Adipose tissue (tissue), 3 donors: ENCODE data around the gene NPC2. TPM values are rescaled to one million over a fixed set of nuclear protein-coding genes. Genes with fewer than 3 reads are reported as not detected.

Experiments used
- H3K27ac ChIP-seq: one replicate; pipeline ENCODE4 v1.5.1; 2013; ENCODE audit warnings: low read depth, low read length
- WGBS, 3 donors: extraction: QIAGEN DNeasy Blood & Tissue Kit; methylation state at CpG; one replicate each; pipeline ENCODE4 v1.1.7; 2013; 5-methylcytosine and 5-hydroxymethylcytosine counted together
- polyA plus RNA-seq, 3 donors: library from polyadenylated mRNA; stranded (reverse); fragments of 200-250 nt; gene quantifications; one replicate each; pipeline ENCODE4 v1.2.3, GENCODE V29; 2013
- donor health status: healthy with polysubstance abuse.
- donor health status: Bipolar disorder and iron deficiency.
- donor health status: healthy.

The NPC2 gene
- polyA plus RNA-seq, 3 donors: 73.2 to 238 (median 230) TPM

DNA sequence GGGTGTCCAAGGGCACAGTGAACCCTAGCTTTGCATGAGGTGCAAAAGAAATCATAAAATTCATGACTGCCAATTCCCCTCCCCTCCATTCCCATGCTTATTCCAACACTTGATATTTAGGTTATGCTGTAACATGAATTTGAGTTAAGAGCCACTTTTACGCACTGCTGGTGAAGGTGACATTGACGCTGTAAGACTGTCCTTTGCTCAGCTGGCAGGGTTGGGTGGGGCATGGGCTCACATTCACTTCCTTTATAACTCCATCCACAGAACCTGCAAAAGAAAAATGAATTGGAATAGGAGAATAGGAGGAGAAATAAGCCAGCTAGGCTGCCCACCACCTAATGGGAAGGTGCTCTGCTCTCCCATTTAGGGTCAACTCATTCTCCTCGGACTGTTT, 6.9 kb downstream of the NPC2 start:
- WGBS, 3 donors: 87 to 96% (median 88%) methylated on average over 3 of the region's 3 CpGs
- H3K27ac ChIP-seq: no peak overlapping the region

DNA sequence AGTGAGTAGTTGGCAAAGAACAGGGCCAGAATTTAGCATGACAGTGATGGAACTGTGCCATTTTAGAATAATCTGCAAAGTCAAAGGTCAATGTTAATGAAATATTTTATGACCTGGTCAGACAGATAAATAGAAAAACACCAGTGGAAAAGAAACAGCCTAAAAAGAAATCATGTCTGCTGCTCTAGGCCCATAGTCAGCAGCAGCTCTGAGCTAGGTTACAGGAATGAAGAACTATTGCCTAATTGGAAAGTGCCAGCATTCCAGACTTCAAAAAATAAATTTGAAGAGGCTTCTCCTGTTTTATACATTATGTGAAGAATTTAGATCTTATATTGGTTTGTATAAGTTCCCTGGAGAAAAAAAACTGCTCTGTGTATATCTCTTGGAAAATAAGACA, 9.8 kb downstream of the NPC2 start:
- H3K27ac ChIP-seq: no peak overlapping the region

DNA sequence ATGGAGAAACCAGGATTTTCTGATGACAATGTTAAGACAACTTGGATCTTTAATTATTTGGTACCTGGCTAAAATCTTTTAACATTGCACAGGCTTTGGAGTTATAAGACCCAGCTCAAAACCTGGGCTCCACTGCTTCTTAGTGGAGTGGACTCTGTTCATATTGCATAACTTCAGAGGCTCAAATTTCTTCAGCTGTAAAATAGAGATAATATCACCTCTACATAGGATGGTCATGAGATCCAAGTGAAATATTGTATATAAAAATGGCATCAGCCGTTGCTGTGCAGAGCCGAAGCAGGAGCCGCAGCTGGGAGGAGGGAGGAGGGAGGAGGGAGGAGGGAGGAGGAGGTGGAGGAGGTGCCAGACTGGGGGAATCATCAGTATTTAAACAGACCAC, 10.5 kb downstream of the NPC2 start:
- 81 to 93% (median 89%) methylated on average over 3 of the region's 3 CpGs for WGBS, 3 donors
- H3K27ac ChIP-seq: no peak overlapping the region

DNA sequence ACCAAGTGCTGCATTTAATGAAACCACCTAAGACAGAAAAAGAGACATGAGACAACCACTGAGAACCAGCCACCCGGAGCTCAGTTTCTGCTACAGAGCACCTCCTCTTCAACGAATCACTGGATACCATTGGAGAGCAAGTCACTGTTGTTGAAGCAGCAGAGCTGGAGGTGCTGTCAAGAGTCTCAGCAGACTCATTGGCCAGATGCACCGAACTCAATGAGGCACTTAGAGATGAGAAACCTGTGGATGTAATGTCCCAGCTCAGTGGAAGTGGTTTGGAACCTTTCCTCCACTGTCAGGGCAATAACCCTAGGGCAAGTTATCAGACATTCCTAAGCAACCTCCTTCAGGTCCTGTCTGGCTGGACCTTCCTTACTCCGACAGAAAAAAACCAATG, 13.1 kb downstream of the NPC2 start:
- no peak overlapping the region for H3K27ac ChIP-seq
- 76 to 82% (median 81%) methylated on average over 4 of the region's 4 CpGs for WGBS, 3 donors

DNA sequence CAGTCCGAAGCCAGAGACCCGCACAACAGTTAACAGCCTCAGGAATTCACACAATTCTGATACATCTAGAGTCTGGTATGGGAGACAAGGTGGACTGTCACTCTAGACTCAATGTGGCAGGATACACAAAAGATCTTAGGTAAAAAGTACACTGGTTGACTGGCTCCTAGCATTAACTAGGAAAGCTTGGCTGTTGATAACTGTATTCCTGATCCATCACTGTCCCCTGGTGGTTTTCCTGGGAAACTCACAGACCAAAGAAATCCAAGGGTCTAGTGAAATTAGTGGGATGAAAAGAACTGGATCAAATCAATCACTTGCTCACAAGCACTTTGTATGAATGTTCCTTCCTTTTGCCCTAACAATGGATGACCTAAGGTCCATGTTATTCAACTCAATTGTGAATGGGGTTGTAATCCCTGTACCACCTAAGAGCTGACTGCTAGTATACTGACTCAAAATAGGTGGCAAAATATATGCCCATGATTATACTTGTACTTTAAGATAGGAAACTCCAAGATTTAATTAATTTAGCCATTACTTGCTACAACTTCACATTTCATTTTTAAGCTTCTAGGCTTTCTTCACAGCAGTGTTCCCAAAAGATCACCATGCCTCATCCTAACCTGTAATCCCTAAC, 14.0 kb downstream of the NPC2 start:
- WGBS, 3 donors: 94 to 98% (median 97%) methylated on average over 2 of the region's 2 CpGs

DNA sequence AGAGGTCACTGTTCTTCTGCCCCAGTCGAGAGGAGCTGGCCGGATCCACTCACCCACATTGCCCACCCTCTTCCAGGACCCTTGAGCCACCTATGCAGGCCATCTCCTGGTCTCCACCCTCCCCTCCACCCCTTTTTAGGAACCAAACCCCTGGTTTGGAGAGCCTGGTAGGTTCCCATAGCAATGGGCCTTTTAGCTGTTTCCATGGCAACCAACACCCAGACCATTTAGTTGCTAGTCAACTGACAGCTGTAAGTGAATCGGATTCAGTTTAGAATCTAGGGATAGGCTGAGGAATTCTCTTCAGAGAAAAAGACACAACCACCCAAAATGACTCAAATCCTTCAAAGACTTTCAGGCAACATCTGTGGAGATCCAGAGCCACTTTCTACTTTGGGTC, 16.5 kb downstream of the NPC2 start:
- 91 to 98% (median 91%) methylated on average over 3 of the region's 3 CpGs for WGBS, 3 donors

More for the DNA sequence above, 14.0 kb downstream of the NPC2 start:
- H3K27ac ChIP-seq: no peak overlapping the region

DNA sequence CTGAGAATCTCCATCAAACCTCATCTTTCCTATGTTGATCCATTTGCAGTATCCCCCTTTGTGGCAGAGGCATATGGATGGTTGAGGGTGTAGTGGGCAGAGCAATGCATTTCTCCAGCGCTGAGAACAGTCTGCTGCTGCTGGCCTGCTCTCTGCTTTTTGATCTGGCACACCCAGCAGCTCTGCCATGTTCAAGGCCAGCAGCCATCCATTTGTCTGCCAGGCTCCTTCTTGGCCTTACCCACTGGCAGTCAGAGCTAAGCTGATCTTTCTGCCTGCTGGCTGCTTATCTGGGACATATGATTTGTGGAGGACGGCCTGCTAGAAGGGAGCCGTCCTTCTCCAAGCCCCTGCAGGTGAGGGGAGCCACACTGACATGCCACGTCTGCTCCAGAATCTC, 17.0 kb downstream of the NPC2 start:
- WGBS, 3 donors: 45 to 90% (median 88%) methylated on average over 4 of the region's 4 CpGs
- no peak overlapping the region for H3K27ac ChIP-seq

More for the DNA sequence above, 16.5 kb downstream of the NPC2 start:
- H3K27ac ChIP-seq: no peak overlapping the region

DNA sequence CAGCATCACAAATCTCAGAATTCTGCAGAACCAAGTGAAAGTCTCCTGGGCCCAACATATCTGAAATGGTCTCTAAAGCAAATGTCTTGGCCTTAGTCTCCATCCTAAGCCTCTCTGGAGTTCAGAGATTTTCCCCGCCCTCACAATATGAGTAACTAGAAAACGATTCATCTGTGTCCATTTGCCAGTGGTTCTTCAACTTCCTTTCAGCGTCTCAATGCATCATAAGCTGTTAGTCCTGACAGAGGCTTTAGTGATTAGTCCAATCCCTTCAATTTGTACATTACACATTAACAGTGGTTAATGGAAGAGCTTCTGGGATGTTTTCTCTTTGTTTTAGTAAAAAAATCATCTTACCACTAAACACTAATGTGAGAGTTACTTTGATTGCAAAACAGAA, 17.4 kb downstream of the NPC2 start:
- WGBS, 3 donors: 54 to 74% (median 61%) methylated on average over 3 of the region's 3 CpGs

DNA sequence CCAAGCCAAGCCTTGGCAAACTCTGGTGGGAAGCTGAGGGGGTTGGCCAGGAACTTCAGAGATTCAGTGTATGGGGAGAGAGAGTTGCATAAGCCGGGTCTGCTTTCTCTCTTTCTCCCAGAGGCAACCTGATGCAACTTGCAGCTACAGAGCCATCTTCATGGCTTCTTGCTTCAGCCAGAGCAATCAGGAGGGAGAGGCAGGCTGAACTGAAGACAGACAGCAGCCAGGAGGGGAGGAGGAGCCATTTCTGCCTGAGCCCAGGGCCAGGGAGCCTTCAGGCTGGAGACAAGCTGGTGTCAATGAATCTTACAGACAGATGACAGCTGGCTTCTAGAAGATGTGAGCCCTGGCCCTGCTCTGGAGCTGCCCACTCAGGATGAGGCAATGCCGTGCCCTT, 18.7 kb downstream of the NPC2 start:
- H3K27ac ChIP-seq: no peak overlapping the region
- WGBS, 3 donors: 69 to 88% (median 79%) methylated on average over 2 of the region's 2 CpGs

More for the DNA sequence above, 17.4 kb downstream of the NPC2 start:
- H3K27ac ChIP-seq: no peak overlapping the region

DNA sequence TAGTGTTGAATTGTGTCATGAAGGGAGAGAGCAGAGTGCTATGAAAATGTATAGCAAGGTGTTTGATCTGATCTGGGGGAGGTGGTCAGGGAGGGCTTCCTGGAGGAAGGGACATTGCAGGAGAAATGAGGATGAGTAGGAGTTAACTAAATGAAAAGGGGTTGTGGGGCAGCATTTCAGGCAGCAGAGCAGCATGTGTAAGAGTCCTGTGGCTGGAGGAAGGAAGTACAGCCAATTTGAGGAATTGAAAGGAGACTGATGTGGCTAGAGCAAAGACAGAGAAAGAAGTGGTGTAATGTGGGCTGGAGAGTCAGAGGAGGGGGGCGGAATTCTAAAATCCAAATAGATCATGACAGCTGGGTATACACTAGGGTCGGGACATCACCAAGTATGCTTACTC, 20.5 kb downstream of the NPC2 start:
- WGBS, 3 donors: 81 to 93% (median 82%) methylated on average over 2 of the region's 2 CpGs
- no peak overlapping the region for H3K27ac ChIP-seq

DNA sequence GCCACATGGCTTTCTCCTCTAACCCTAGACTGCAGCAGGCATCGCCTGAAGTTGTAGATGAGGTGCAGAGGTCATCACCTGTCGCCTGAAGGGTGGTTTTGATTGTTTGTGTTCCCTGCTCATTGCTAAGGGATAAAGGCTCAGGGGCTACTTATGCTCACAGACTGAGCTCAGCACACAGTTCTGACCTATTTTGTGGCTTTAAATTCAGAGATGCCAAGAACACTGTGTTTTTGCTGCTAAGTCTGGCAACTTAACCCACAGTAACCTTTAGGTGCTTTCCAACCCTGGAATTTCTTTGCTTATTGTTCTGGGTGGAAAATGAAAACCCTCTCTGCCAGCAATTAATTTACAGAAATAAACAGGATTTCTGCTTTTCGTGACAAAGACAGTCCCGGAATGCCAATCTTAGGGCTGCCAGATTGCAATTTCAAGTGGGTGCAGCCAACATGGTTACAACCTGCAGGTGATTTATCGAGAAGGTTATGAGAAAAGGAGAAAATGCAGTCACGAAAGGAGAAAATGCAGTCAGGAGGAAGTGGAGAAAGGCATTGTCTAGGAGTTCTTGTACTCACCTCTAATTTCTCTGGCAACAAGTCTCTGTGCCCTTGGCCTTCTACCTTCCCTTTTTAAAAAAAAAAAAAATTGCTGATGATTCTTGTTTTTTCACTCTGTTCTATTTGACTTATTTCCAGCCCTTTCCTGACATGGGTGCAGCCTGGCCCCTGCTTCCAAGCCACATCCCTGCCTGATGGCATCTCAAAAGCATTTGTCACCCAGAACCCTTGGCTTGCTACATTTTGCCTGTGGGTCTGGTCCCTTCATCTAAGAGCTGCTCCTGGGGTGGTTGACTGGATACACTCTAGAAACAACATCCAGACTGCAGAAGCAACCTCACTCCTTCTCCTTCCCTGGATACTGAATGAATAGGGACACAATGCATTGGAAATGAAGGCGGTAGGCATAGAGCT, 23.3 kb downstream of the NPC2 start:
- H3K27ac ChIP-seq: no peak overlapping the region
- 75 to 81% (median 76%) methylated on average over 7 of the region's 7 CpGs for WGBS, 3 donors

DNA sequence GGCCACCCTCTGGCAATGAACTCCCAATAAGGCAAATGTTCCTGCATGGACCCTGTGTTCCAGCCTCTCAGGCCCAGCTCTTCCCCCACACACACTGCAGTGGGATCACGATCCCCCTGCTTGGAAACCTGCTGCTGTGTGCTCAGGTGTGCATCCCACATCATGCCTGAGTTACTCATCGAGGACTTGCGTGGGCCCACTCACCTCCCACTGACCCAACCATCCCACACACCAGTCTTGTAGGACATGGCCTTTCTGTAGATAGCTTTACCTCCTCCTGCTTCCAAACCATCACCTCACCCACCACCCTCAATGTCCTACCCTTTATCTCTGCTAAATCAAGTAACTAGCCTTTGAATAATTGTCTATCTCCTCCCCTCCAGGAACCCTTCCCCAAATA, 24.6 kb downstream of the NPC2 start:
- WGBS, 3 donors: 90 to 96% (median 91%) methylated on average over 3 of the region's 3 CpGs
- no peak overlapping the region for H3K27ac ChIP-seq

DNA sequence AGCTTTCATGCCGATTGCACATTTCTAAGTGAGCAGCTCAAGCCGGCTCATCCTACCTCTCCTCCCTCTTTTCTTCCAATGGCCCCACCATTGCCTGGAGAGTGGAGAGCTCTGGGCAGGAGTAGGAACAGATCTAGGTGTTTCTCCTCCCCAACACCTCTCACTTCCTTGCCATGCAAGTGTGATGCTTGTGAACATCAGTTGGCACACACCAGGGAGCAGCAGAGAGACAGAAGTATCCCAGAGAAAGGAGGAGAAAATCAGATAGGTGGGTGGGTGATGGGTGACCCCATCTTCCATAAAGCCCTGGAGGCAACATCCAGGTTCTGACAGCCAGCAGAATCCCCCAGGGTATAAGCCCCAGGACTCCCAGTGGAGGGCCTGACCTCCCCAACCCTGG, 27.8 kb downstream of the NPC2 start:
- 81 to 100% (median 100%) methylated on average over 2 of the region's 2 CpGs for WGBS, 3 donors
- H3K27ac ChIP-seq: no peak overlapping the region

DNA sequence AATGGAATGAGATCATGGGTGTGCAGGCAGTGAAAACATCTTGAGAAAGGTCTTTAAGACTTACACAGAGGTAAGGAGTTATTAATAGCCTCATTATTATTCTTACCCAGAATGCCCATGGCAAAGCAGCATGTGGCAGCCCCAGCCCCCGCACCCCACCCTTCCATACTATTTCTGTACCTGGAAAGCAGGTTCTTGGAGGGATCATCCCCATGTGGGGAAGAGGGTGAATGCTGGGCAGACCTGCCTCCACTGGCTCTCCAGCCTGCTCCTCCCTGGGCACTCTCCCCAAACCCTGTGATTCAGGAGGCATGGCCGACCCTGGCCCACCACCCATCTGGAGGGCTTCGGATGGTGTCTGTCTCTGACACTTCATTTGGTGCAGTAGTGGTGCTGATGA, 28.3 kb downstream of the NPC2 start:
- 87 to 95% (median 91%) methylated on average over 3 of the region's 3 CpGs for WGBS, 3 donors
- no peak overlapping the region for H3K27ac ChIP-seq

DNA sequence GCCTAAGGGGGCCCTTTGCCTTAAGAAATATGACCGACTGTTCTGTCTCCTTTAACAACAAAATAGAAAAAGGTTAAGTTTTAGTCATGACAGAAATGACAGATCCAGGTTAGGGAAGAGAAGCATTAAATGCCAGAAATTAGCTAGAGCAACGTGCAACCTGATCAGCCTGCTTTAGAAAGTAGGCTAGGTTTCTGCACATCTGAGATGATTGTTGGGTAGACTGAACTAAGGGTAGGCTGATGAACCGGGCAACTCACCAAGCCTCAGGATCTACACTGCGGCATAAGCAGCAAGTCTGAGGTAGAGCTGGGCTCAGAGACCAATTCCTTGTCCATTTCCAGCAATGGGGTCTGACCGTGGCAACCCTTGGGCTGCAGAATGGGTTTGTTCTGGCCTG, 29.4 kb downstream of the NPC2 start:
- no peak overlapping the region for H3K27ac ChIP-seq
- WGBS, 3 donors: 82 to 90% (median 88%) methylated on average over 5 of the region's 5 CpGs

DNA sequence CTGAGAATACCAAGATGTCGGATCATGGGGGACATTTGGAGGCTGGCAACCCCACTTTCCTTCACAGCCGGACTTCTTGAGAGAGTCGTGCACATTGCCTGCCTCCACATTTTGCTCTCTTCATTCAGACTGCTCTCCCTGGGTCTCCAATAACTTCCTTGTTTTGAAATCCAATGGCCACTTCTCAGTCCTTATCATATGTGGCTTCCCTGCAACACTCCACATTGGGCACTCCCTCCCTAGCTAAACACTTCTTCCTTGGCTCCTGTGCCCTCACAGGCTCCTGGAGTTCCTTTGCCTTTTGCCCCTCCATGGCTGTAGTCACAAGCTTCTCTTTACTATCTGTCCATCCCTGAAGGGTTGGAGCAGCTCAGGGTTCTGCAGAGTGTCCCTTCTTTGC, 30.1 kb downstream of the NPC2 start:
- no peak overlapping the region for H3K27ac ChIP-seq
- 89 to 95% (median 94%) methylated on average over 3 of the region's 3 CpGs for WGBS, 3 donors

DNA sequence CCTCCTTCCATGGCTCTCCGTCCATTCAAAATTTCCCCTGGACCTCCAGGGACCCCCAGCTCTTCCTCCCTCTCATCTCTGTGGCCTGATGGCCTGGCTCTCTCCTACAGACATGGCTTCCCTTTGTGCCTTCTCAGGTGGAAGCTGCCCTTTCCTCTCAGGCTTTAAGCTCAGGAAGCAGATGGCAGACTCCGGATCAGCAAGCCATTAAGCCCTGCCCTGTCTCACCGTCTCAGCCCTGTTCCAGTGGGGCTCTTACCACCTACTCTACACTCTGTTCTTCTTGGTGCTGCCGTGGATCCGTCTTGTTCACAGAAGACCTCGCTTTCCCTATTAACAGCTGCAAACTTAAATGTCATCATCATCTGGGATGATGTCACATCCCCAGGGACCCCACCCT, 33.1 kb downstream of the NPC2 start:
- no peak overlapping the region for H3K27ac ChIP-seq
- WGBS, 3 donors: 64 to 81% (median 71%) methylated on average over 6 of the region's 6 CpGs

DNA sequence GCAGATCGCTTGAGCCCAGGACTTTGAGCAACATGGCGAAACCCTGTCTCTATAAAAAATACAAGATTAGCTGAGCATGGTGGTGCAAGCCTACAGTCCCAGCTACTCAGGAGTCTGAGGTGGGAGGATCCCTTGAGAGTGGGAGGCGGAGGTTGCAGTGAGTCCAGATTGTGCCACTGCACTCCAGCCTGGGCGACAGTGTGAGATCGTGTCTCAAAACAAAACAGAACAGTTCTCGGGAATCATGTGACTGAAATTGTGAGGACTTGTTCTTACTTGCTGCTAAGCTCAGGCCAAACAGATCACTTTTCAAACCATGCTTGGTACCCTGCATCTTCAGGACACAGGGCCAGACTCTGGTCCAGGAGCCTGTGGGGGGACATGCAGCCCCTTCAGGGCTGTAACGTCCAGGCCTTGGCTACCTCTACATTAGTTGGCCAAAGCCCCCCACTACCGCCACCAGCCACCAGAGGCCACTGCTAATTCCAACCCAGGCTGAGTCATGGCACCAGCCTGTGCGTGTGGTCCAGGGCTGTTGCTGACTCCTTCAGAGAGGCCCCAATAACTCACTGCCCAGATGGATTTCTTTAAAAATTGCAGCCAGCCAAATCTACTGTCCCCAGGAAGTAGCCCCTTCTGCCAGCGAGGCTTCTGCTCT, 33.7 kb downstream of the NPC2 start:
- WGBS, 3 donors: 69 to 75% (median 74%) methylated on average over 10 of the region's 10 CpGs
- H3K27ac ChIP-seq: no peak overlapping the region

DNA sequence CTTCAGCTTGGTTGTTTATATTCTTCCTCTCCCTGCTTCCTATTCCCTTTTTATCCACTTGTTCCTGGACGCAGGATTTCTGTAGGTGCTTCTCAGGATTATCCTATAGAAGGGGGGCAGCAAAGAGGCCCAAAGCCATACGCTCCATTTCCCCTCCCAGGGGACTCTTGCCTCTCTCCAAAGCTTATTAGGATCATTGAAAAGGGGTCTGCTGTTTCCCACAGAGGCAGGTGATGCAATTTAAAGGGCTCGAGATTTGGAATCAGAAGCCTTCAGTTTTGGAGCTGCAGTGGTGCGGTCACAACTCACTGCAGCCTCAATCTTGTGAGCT, 35.6 kb downstream of the NPC2 start:
- 77 to 83% (median 80%) methylated on average over 4 of the region's 4 CpGs for WGBS, 3 donors
- H3K27ac ChIP-seq: no peak overlapping the region
